AG04449 (cell line): Measurements from ENCODE around the gene SMAD3.

ENCODE experiments used
- CTCF ChIA-PET: fragments of 350-600 bp; formaldehyde crosslinking; extraction: SDS; loops from one replicate; lab custom pipeline; 2021; ENCODE audit warnings: antibody characterized with exemption; lab: Yijun Ruan, JAX
- POLR2A ChIA-PET: fragments of 400-600, 350-600 bp; formaldehyde crosslinking; extraction: SDS; loops from one replicate; lab custom pipeline; 2020; ENCODE audit warnings: antibody characterized with exemption, inconsistent platforms; lab: Yijun Ruan, JAX
- DNase-seq: peaks from one replicate; pipeline ENCODE4 v3.0.0-alpha.2; 2010; ENCODE audit warnings: low read depth, low spot score
- H3K4me3 ChIP-seq: 2 replicates; pipeline ENCODE4 v1.5.1; 2011; ENCODE audit warnings: low read depth, mild to moderate bottlenecking, control low read depth, low read length
- TF ChIP-seq, protein P1 (sequence below): IDR thresholded peaks from one replicate; pipeline ENCODE4 v1.5.1; 2011; ENCODE audit warnings: mild to moderate bottlenecking, moderate library complexity, low read length, control low read depth, inconsistent platforms; ENCODE audit not compliant: insufficient read depth; ENCODE audit errors: missing control alignments

Gene SMAD3

DNA sequence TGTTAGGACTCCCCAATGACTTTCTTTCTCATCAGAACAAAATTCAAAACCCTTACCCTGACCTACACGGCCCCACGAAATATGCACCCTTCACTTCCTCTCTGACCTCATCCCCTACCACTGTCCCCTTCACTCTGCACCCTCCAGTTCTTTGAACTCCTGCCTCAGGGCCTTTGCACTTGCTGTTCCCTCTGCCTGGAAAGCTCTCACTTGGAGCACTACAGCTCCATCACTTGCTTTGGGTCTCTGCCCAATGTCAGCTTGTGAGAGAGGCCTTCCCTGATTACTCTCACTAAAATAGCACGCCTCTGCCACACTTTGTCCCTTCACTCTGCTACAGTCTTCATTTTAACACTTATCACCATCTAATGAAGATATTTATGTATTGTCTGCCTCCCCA lies 32.8 kb upstream of the SMAD3 start:
- DNase-seq = no peak
- POLR2A ChIA-PET = interaction anchor here (1.3 kb wide), 1 partner anchor 17 kb away, joined by 3 read pairs; no protein-coding TSS in a partner anchor
- H3K4me3 ChIP-seq = no peak overlapping the region
- CTCF ChIA-PET = interaction anchor here (1.2 kb wide), 1 partner anchor 12 kb away, joined by 5 read pairs; no protein-coding TSS in a partner anchor
- TF ChIP-seq, protein P1, sequence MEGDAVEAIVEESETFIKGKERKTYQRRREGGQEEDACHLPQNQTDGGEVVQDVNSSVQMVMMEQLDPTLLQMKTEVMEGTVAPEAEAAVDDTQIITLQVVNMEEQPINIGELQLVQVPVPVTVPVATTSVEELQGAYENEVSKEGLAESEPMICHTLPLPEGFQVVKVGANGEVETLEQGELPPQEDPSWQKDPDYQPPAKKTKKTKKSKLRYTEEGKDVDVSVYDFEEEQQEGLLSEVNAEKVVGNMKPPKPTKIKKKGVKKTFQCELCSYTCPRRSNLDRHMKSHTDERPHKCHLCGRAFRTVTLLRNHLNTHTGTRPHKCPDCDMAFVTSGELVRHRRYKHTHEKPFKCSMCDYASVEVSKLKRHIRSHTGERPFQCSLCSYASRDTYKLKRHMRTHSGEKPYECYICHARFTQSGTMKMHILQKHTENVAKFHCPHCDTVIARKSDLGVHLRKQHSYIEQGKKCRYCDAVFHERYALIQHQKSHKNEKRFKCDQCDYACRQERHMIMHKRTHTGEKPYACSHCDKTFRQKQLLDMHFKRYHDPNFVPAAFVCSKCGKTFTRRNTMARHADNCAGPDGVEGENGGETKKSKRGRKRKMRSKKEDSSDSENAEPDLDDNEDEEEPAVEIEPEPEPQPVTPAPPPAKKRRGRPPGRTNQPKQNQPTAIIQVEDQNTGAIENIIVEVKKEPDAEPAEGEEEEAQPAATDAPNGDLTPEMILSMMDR = no peak

- ChIA-PET CTCF (no interaction called here), POLR2A (interaction anchor here (1.3 kb wide), 1 partner anchor 17 kb away, joined by 3 read pairs; no protein-coding TSS in a partner anchor)
- H3K4me3 ChIP-seq = no peak overlapping the region
- TF ChIP-seq, protein P1 = no peak
- no peak for DNase-seq
These were observed 32.4 kb upstream of the SMAD3 start for GRCh38 chr15:67033012-67033411.

DNA sequence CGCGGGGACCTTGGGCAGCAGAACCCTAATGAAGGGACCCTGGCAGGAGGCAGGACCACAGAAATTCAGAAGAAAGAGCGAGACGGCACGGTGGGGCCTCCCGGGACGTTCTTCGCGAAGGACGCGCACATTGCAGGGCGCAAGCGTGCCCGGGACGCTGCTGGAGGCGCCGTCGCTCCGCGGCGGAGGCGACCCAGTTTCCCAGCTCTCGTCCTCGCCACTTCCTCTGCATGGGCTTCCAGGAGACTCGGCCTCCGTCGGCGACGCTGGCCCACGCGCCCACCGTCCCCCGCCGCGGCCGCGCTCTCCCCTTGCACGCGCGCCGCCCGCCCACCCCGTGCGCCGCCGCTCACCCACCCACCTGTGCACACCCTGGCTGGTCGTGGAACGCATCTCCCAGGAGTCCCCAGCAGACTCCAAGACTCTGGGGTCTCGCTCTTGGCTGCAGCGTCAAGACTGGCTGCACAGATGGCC lies 31.8 kb upstream of the SMAD3 start:
- peak overlapping the region; percentile 15; the same call in 1 of the 2 replicates for H3K4me3 ChIP-seq
- POLR2A ChIA-PET = interaction anchor here (1.3 kb wide), 1 partner anchor 16 kb away, joined by 3 read pairs; no protein-coding TSS in a partner anchor
- TF ChIP-seq, protein P1 = no peak
- no peak for DNase-seq
- CTCF ChIA-PET = no interaction called here

DNA sequence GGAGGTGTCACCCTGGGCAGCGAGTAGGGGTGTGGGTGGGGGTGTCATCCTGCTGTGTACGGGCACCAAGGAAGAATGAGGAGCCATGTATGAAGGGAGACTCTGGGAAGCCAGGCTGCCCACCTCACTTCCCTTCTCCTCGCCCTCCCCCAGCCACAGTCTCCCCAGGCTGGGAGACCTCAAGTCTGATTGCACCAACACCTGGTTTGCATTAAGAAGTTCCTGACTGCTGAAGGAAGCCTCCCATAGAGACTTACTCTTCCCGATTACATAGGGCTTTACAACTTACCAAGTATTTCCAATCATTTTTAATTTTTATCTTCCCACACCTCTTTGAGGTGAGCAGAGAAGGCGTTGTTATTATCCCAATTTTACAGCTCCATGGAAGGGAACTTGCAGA lies 29.5 kb upstream of the SMAD3 start:
- CTCF ChIA-PET = no interaction called here
- TF ChIP-seq, protein P1 = no peak
- POLR2A ChIA-PET = no interaction called here
- DNase-seq = no peak
- no peak overlapping the region for H3K4me3 ChIP-seq

DNA sequence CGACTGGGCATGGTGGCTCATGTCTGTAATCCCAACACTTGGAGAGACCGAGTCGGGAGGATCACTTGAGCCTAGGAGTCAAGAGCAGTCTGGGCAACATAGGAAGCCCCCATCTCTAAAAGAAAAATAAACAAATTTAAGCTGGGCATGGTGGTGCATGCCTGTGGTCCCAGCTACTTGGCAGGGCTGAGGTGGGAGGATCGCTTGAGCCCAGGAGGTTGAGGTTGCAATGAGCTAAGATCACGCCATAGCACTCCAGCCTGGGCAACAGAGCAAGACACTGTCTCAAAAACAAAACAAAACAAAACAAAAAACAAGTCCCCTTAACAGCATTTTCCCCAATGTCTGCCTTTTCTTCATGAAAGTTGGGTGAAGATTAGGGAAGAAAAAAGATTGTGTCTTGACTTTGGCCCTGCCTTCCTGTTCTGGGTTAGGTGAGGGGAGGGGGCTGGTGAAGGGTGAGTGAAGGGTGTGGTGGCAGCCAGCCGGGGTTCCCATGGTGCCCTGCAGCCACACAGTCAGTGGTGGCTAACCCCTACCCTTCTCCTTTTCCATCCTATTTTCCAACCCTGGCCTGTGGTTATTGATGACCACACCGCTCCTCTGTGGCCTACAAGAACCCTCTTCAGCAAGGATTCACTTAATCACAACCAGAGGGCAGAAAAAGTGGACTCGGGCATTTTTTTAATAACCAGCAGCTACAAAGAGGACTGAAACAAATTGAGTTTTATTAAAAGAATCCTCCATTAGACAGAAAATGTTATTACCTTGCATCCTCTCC lies 28.4 kb upstream of the SMAD3 start:
- H3K4me3 ChIP-seq = no peak overlapping the region
- TF ChIP-seq, protein P1 = no peak
- ChIA-PET CTCF (interaction anchor here (1.2 kb wide), 1 partner anchor 11 kb away, joined by 4 read pairs; no protein-coding TSS in a partner anchor), POLR2A (no interaction called here)
- DNase-seq = no peak

GRCh38 chr15:67037694-67038093 lies 27.7 kb upstream of the SMAD3 start:
- TF ChIP-seq, protein P1 = no peak
- DNase-seq = no peak
- POLR2A ChIA-PET = no interaction called here
- CTCF ChIA-PET = interaction anchor here (1.0 to 1.2 kb wide), 2 partner anchors 12 to 395 kb away, joined by 3 to 4 read pairs; no protein-coding TSS in a partner anchor
- no peak overlapping the region for H3K4me3 ChIP-seq
